ENCODE measurements around the gene FAM240B. TPM values are rescaled to one million over a fixed set of nuclear protein-coding genes. Genes with fewer than 3 reads are reported as not detected.

The FAM240B gene
- total RNA-seq: not detected

DNA sequence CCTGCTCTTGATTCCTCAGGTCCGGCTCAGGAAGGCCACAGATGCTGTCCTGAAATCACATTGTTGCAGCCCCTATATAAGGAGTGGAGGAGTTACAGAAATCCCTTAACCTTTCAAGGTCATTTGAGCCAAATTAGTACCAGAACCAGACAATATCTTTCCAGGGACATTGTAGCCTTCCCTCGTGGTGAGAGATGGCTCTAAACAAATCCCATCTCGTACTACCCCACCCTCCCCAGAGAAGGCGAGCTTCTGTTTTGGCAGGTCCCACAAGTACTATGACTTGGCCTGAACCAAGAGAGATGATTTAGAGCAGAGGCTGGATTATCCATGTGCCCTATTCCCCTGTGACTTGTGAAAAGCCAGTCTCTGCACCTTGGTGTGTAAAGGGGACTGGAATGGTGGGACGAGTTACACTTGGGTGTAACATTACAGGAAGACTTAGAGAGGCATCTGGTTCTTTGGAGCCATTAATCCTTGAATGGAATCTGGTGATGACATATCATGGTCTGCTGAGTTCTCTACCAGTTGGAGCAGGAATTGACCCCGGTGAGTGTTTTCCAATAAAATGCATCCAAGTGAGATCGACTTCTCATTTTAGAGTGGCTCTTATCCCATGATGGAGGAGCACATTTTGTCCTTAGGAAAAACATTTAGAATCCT lies at the start of gene FAM240B:
TSS of gene FAM240B (minus strand) at position 51 of the 663 bp plus-strand sequence. CDS start 16,134 bp downstream, outside the sequence.
- no peak for DNase-seq (ENCODE audit: low spot score)

DNA sequence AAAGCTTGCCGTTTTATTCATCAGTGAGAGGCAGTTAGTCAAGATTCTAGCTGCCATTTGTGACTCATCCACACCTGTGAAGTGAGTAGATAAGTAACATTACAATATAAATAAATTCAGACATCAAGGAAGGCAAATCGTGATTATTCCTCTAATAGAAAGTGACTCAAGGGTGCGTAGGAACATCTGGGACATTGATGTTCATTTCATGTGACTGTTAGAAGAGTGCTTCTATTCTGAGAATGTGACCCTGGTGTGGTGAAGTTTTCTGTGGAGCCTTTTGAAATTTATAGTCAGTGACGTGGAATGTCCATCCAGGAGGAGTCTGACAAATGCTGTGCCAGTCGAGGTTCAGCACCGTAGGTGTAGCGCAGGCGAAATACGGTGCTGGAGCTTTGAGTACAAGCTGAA lies 48.4 kb upstream of the FAM240B start:
- DNase-seq (ENCODE audit: low spot score): no peak

GRCh38 chr9:38765101-38765500 lies 45.2 kb upstream of the FAM240B start:
- DNase-seq (ENCODE audit: low spot score): no peak

GRCh38 chr9:38761999-38762398 lies 42.1 kb upstream of the FAM240B start:
- no peak for DNase-seq (ENCODE audit: low spot score)

DNA sequence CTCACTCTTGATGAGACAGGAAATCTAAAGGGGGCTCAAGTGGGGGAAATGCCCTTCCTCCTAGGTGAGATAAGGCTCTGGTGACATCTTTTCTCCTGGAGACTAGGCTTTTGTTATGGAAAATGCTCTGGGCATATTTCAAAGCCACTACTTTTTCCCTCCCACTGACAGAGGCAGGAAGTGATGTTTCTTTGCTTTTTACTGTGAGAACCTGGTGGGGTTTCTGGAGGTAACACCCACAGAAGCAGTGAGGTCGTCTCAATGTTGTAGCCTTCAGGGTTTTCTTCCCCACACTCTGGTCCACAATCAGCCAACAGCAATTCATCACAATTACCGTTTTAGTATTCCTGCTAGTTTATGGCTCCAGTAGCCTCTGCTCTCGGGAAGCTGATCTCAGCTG lies 41.4 kb upstream of the FAM240B start:
- DNase-seq (ENCODE audit: low spot score): no peak

GRCh38 chr9:38756702-38757101 lies 36.8 kb upstream of the FAM240B start:
- DNase-seq (ENCODE audit: low spot score): no peak

DNA sequence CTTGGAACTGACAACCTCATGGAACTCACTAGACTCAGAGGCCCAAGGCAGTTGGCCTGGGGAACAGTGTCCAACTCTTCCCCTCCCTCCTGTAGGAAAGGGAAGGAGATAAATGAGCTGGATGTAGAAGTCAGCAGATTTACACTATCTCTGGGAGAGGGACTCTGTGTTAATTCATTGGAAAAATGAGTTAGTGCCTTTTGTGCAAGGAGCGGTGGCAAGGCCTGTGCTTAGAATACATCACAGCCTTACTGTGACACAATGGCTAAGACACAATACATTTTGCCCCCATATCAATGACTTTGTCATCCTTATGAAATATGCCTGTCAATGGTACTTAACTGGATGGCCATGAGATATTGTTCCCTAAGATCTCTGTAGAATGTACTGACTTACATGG lies 28.0 kb upstream of the FAM240B start:
- no peak for DNase-seq (ENCODE audit: low spot score)

GRCh38 chr9:38747067-38747466 lies 27.1 kb upstream of the FAM240B start:
- DNase-seq (ENCODE audit: low spot score): no peak

DNA sequence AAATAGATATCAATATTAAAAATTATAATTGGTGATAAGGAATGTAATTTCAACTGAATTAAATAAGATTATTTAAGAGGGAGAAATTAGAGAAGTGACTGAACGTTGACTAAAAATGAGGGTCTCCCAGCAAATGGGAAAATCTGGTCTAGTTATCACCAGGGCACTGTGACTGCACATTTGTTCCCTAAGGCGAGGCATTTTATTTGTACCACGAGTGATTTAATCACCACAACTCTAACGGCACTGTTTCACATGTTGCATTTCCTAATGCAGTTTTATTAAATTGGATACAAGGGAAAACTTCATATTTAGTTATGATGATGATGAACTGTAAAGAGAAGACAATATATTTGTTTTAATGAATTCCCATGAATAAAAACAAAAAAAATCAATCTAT lies 26.4 kb upstream of the FAM240B start:
- DNase-seq (ENCODE audit: low spot score): no peak

- no peak for DNase-seq (ENCODE audit: low spot score)
These were observed 24.6 kb upstream of the FAM240B start for GRCh38 chr9:38744484-38744883.

DNA sequence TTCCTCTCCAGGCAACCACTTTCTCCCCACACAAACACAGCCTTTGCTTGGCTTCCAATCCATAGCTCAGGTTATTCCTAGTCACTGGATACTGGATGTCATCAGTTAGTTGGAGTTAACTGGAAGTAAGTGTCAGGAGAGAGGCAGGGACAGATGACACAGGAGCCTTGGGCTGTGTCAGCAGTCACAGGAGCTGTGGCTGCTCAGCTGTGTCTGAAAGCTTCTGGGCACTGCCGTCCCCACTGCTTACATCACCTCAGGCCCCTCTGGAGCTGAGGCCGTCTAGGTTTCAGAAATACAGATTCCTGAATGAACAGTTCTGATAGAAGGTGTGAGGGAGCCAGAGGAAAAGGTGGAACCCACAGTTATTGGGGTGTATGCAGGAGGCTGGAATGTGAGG lies 17.3 kb upstream of the FAM240B start:
- no peak for DNase-seq (ENCODE audit: low spot score)

- DNase-seq (ENCODE audit: low spot score): no peak
These were observed 14.9 kb upstream of the FAM240B start for GRCh38 chr9:38734831-38735230.

DNA sequence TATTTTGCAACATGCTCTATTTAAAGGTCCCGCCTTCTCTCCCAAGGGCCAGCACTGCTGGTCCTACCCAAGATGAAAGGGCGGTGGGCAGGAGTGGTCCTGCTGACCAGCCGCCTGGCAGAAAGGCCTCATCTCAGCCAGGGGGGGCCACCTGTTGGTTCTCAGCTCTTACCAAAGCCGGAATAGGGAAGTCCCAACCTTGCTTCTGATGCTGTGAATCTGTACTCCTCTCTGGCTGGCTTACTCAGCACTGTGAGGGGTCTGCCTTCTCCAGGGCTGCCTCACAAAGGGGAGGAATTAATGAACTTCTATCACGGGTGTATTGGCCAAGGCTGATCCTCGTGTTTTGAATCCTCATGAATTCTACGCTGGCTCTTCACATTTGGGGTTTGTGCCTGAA lies 13.6 kb upstream of the FAM240B start:
- DNase-seq (ENCODE audit: low spot score): no peak

GRCh38 chr9:38732885-38733284 lies 13.0 kb upstream of the FAM240B start:
- no peak for DNase-seq (ENCODE audit: low spot score)

GRCh38 chr9:38727497-38728001 lies 7.6 kb upstream of the FAM240B start:
- DNase-seq (ENCODE audit: low spot score): no peak

DNA sequence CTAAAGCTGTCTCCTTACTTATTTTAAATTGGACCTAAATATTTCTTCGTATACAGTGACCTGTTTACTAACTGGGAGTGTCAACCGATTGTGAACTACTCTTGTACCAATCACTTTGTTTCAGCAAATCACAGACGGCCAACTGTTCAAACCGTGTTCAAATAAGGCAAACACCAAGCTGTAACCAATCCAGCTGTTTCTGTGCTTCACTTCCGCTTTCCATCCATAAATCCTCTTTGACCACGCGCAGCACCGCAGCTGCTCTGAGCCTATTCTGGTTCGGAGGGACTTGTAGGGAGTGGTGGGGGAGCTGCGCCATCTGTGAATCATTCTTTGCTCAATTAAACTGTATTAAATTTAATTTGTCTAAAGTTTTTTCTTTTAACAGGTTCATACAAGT lies 4.8 kb upstream of the FAM240B start:
- DNase-seq (ENCODE audit: low spot score): no peak

- DNase-seq (ENCODE audit: low spot score): no peak
These were observed 1.8 kb downstream of the FAM240B start for GRCh38 chr9:38718148-38718547.

GRCh38 chr9:38715684-38716083 lies 4.2 kb downstream of the FAM240B start:
- no peak for DNase-seq (ENCODE audit: low spot score)

DNA sequence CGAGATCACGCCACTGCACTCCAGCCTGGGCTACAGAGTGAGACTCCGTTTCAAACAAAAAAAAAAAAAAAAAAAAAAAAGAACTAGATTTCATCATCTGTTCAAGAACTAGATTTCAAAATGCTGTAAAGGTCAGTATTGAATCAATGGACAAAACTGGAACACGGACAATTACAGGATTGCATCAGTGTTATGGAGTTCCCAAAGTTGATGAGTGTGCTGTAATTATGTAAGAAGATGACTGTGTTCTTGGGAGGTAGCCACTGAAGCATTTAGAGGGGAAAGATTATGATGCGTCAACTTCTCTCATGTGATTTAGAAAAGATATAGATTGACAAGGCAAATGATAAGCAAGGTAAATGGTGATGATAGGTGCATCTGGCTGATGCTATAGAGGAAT lies 6.5 kb downstream of the FAM240B start:
- no peak for DNase-seq (ENCODE audit: low spot score)

DNA sequence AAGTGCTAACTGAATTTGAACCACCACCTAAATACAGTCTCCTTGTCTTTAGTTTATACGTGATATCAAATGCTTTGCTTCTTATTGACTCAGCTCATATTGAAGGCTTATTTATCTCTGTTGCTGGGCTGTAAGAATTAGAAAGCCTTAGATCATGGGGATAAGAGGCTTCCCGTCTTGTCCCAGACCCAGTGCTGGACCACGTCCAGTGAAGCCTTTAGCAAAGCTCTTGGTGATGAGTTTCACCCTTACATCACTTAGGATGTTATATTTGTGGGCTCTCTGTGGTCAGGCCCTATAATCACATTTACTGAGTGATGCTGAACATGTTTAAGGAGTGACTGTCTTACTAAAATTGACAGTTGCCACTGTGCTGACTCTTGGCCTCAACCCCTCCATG lies 11.2 kb downstream of the FAM240B start:
- no peak for DNase-seq (ENCODE audit: low spot score)

GRCh38 chr9:38707885-38708637 lies 11.9 kb downstream of the FAM240B start:
- DNase-seq (ENCODE audit: low spot score): no peak

DNA sequence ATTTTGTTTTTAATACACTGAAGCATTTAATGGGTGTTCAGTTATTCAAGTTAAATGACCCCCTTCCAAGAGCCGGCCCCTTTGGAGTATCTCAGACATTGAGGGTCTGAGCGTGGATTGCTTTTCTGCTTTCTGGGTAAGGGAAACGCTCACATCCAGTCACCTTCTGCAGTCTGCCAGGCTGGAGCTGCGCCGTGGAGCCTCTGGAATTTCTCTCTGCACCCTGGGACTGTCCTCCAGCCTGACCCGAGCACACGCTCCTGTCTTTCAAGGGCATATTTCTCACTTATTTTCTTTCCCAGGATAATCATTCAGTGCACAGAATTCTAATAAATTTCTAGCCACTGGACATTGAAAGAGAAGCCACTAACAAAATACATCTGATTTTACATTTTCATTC lies 13.4 kb downstream of the FAM240B start:
- DNase-seq (ENCODE audit: low spot score): no peak

- no peak for DNase-seq (ENCODE audit: low spot score)
These were observed 14.0 kb downstream of the FAM240B start for GRCh38 chr9:38705917-38706316.

Data from ureter (tissue), 1 donor.